Activated gamma-delta T cell (primary cell): ENCODE results near the gene SGMS1.

Experiments
- DNase-seq: peaks from one replicate; lab custom pipeline; 2025; lab: John Stamatoyannopoulos, UW

SGMS1 gene

DNA sequence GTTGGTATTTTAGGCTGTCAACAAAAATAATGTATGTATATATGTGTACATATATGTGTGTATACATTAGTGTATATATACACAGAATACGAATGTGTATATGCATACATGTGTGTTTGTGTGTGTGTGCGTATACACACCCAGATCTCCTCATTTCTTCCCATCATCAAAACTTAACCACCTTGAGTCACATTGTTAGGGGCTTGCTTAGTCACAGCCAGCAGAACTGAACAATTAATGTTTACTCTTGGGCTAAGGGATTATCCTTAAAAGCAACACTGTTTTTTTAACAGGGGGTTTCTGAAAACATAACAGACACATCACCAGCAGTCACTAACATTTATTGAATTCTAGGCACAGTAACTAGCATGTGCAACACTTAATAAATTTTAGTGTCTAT, 289.5 kb downstream of the SGMS1 start:
- DNase-seq: no peak

DNA sequence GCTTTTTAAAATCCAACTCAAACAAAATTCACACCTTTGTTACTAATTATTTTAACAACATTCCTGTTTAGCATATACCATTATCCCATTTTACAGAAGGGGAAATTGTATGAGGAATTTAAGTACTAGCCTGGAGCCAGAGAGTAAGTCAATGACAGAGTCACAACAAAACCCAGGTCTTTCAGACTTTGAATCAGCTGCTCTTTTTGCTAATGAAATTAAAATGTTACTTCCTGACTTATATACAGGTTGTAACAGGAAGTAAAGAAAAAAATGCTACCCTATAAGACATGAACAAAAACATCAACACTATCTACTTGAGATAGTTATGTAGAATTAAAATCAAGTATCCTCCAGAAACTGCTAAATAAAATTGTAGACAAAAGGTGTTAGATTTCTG, 289.9 kb downstream of the SGMS1 start:
- DNase-seq: no peak

DNA sequence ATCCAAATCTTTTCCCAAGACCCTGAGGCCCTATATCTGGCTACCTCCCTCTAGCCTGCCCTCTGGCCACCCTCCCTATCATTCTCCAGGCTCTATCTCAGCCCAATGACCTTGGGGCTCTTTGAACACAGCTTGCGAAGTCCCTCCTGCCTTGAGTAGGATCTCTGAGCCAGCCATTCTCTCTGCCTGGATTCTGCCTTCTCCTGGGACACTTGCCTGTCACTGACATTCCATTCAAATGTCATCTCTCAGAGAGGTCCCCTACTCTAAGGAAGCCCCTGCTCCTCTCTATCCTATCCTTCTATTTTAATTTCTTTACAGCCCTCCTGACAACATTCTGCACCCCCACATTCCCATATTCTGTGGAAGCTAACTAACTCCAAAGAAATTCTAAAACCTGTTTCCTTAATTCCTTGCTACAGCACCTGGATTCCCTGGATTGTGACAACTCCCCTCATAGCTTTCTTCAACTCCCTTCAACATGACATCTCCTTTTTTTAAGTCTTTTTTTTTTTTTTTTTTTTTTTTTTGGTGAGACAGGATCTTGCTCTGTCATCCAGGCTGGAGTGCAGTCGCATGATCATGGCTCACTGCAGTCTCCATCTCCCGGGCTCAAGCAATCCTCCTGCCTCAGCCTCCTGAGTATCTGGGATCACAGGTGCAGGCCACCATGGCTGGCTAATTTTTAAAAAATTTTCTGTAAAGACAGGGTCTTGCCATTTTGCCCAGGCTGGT, 291.5 kb downstream of the SGMS1 start:
- DNase-seq: no peak

DNA sequence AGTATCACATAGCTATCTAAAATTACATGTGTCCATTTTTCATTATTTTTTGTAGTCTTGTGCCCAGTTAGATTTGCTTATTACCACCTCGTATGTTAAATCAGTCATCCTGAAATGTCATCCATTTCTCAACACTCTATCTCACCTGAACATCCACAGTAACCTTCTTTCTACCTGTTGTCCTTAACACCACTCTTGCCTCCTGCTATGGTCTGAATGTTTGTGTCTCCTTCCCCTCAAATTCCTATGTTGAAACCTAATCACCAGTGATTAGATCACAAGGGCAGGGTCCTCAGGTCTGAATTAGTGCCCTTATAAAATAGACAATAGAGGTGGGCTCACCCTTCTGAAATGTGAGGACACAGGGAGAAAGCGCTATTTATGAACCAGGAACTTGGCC, 292.3 kb downstream of the SGMS1 start:
- no peak for DNase-seq

DNA sequence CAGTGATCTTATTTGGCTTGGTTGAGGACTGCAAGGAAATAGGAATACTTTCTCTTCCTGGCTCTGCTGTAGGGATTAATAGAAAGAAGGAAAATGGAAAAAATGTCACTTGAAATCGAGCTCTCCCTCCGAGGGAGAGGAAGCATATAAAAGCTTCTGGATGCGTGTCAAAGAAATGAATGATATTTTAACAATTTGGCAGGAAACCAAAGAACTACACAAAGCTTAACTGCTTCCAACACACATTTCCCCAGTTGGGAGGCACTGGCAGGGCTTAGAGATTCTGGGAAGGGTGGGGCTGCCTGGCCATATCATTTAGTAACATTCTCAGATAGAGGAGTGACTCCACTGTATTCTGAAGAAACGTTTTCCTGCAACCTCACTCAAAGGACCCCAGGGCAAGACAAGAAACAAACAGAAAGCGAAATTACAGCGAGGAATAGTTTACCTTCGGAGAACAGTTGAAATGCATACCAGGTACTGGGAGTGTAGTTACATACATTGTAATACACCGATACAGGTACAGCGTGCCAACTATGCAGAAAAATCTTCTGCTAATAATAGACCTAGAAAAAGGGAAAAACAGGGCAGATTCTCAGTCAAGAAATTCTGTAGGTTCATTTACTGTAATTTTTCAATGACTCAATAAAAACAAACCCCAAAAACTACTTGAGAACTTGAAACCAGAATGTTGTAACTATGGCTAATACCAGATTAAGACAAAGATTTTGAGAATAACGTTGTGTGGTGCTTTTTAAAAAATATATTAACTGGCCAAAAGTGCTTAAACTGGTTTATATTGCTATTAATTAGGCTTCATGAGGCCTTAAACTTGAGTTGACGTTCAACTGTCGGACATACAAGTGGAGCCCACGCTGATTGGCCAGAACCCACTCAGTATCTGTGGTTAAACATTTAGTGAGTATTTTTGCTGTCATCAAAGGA, 296.7 kb downstream of the SGMS1 start:
- DNase-seq: no peak

DNA sequence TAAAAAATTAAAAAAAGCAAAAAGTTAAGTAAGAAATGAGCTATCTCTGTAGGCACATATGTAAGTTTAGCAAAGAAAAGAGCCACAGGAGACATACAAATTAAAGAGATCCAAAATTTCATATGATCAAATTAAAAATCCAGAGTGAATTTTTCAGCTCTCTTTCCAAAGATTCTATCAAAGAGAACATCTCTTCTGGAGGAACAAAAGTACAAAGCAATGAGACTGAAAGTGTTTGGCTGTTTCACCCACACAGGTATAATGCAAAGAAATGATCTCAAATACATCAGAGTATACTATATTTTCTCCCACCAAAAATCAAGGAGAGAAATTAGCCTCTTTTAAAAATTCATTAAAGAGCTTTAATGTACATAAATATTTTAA, 297.6 kb downstream of the SGMS1 start:
- no peak for DNase-seq

DNA sequence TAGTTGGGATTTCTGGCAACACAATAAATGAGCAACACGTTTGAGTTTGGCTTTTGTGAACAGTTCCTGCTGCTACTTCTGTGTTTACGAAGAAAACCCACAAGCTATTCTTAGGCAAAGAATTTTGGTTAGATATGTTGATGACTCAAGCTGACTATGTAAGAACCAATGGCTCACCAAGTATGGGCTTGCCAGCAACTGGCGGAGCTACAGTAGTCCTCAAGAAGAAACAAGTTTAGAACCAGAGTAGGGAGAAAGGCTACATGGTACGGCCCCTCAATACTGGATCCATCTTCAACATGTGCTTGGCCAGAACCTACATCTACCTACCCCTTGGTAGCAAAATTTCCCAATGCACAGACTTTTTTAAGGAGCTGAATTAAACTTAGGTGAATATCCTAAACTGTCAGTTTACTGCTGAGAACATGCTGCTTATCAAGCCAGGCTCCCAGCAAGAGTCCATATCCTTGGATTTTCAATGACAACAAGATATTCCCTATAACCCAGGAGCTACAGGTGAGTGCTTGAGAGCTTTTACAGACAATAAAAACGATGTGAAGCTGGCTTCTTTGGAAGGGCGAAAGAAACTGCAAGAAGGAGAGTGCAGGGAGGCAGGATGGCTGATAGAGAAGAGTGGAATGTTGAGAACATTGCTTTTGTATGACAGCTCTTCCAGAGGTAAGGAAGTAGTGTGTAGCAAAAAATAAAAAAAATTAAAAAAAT, 298.1 kb downstream of the SGMS1 start:
- no peak for DNase-seq

DNA sequence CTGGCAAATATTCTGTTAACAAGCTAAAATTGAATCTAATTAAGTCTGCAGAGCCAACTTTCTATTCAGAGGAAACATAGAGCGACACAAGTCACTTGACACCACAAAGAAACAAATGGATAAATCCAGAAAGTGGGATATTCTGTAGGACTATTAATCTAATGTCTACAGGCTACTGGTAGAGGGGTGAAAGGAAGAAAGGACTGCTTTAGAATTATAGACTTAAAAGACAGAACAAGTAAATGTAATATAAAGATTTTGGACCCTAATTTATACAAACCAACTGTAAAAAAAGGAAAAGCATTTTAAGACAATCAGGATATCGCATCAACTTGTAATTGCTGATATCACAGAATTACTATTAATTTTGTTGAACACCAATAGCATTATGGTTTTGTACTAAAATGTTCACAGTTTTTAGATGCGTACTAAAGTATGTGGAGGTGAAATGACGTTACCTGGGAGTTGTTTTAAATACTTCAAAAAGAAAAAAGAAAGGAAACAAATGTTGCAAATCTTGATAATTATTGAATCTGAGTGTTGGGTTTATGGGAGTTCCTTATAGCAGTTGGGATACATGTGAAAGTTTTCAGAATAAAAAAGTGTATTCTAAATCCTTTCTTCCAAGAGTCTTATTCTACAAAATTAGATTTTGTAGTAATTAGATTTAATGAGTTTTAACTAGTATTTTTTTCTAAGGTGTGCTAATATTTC, 298.9 kb downstream of the SGMS1 start:
- DNase-seq: no peak

DNA sequence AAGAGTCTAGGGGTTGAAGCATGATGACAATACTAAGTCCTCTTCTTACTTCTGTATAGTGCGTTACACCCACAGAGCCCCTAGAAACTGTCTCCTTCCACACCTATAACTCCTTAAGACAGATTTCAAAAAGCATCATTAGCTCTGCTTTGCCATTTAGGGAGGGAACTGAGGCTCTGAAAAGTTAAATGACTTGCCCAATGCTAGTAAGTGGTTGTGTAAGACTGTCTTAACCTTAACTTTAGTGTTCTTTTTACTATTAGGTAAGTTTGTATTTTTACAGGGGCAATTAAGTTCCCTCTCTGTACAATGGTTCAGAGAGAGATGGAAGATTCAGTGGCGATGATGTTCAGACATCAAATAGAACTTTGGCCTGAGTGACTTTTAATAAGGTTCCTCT, 299.7 kb downstream of the SGMS1 start:
- no peak for DNase-seq

DNA sequence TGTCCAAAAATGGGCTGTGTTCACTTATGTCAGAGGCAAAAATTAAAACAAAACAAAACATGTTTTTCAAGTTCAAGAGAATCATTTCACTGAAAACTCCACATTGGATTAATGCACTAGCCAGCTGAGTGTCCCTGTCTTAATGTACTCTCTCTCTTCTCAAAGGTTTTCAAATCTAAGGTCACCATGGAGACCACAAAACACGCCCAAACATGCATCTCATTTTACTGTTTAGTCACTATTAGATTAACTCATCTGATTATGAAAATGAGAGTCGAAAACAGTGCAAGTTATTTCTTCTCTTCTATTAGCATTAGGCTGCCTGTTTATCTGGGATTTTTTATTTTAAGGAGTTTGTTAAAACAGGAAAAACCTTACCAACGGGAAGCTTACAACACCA, 301.7 kb downstream of the SGMS1 start:
- no peak for DNase-seq

DNA sequence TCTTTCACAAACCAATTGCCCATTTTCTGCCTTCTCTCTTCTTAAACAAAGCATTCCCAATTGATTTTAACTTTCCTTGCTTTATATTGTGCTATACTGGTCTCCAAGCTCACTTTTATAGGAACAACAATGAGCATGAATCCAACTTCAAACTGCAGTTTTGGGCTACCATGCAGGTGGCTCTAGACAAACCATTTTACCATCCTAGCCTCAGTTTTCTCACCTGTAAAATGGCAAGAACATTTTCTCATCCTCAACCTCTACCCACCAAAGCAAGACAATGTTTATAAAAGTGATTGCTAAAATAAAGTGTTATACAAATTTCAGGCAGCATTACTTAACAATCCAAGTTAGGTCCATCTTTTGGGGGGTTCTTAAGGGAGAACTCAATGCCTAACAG, 305.6 kb downstream of the SGMS1 start:
- DNase-seq: no peak

DNA sequence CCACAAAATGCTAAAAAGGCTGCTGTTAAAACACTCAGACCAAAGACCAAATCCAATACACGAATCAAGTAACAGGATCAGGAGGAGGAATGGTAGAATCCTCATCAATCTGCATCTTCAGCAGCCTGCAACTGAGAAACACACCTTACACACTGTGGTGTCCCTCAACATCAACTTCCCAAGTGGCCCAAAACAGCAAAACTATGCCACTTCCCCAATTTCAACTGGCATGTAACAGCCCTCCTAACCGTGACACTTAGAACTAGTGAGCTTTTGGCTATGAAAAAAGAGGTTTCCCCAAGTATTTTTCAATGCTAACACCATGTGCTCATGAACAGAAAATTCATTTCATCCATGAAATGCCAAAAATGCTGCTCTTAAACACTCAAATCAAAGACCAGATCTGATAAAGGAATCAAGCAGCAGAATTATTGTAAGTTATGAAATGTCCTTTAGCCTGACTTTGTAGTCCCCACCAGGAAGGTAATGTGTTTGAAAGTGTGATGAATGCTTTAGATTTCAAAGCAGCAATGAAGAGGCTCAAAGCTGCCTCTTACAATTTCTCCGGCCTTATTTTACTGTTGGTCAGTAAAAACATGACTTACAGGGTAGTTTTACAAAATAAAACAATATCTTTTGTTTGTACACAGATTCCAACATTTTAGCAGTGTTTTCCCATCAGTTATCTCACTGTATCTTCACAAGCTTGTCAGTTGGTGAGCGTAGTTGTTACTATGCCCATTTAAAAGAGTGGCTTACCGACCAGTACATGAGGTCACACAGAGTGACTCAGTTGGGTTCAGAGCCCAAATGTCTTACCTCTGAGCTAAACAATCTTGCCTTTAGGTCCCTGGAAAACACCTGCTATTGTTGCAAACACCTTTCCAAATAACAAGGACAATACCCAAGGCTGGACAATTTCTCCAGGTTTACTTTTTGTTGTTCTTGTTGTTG, 306.8 kb downstream of the SGMS1 start:
- no peak for DNase-seq

DNA sequence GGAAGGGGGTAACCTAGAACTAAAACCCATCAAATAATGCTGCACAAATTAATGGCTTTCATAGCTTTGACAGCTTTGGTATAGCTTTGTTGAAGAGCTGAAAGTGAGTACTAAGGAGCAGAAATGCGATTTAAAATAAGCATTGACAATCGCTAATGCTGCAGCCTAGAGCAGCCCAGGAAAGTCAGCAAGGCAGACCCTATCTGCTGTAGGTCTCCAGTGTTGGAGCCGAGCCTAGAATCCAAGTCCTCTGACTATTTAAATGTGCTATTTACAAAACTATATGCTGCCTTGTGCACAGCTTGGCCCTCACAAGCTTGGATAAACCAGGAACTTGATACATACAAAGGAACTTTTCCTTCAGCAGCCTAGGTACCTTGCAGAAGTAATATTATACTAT, 307.6 kb downstream of the SGMS1 start:
- no peak for DNase-seq

DNA sequence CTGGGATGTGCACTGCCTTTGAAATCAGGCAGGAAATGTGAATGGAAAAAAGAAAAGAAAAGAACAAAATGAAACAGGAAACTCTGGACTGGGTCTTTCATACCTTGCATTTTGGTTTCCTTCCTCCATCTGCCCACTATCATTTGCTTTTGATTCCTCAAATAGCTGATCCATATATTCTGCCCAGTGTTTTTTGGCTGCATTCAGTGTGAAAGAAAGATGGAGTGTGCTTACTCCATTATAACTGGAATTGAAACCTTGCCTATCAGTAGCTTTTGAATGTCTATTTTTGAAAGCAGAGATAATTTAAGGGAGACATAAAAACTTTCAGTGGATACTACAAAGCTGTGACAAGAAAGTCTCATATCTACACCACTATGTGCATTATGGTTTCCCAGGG, 308.3 kb downstream of the SGMS1 start:
- DNase-seq: no peak

DNA sequence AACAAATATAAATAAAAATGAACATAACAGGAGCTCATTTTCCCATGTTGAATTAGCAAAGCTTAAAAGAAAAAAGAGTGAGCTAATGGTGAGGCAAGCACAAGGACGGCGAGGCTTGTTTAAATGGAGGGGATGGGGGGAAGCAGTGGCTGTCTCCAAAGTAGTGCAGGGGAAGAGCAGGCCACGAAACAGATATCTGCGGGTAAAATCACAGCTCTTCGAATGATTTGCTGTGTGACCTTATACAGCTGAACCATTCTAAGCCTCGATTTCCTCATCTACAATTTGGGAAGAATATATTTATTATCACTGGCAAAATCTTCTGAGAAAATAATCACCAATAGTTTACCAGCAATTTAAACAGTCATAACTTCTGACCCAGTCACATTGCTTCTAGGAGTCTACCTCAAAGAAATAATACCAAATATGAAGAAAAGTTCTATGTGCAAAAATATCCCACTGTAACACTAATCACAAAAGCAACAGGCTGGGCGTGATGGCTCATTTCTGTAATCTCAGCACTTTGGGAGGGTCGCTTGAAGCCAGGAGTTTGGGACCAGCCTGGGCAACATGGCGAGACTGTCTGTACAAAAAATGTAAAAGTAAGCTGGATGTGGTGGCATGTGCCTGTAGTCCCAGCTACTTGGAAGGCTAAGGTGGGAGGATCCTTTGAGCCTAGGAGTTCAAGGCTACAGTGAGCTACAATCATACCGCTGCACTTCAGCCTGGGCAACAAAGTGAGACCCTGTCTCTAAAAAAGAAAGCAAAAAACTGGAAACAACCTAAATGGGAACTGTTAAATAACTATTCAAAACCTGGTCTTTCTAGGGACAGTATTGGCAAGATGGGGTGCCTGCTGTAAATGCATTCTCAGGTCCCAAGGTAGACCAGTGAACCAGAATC, 309.3 kb downstream of the SGMS1 start:
- DNase-seq: no peak

DNA sequence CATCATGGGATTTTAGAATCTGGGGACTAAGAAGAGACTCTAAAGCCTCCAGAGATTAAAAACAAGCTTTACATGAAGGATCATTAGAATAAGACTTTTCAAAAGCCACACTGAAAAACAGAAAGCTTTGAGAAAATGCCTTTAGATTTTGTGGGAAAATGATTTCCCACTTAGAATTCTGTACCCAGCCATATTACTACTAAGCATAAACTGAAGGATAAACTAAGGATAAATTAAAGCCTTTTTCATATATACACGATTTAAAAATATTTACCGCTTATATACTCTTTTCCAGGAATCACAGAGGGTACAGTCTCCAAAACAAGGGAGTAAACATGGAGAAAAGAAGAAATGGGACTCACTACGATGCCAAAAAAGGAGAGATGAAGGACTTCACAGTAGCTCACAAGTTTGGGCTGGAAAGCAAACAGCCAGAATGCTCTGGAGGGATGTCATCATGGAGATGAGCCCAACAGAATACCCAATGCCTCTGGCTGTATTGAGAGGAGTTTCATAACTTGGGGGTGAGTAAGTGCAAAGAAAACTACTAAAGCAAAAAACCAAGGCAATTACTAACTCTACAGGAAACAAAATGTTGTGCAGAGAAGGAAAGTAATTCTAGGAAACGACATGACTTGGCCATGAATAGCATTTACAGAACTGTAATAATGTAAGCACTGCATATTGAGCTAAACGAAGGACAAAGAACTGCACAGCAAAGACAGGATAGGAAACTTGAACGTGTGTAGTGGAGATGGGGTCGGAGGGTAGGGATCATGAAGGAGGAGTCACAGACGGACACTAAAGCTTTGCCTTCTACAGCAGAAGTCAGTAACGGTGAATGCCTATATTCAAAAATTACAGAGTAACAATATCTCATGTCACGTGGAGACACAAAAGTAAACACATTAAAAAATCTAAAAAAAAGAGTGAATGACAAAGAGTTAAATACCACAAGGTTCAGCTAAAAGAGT, 311.0 kb downstream of the SGMS1 start:
- no peak for DNase-seq

DNA sequence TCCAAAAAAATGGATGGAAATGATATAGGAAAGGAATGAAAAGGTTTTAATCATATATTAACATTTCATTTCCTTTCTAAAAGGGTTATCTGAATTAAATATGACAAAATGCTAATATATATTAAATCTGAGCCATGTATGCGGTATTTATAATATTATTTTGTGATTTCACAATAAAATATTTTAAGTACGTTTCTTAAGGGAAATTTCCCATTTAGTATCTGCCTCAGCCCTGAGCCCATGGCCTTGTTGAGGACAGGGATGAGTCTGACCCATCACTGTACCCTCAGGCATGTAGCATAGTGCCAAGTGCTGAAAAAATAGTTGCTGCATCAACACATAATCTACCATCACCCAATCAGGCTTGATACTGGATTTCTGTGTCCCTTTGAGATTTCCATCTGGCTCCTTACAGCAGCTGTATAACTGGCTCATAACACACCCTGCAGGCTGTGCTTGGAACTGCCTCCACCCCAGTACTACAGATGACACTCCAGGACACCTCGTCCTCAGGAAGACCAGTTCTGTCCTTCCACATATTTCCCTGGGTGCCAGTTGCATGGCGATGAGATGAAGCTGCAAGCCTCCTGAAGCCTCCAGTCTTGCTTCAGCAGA, 313.1 kb downstream of the SGMS1 start:
- DNase-seq: no peak

DNA sequence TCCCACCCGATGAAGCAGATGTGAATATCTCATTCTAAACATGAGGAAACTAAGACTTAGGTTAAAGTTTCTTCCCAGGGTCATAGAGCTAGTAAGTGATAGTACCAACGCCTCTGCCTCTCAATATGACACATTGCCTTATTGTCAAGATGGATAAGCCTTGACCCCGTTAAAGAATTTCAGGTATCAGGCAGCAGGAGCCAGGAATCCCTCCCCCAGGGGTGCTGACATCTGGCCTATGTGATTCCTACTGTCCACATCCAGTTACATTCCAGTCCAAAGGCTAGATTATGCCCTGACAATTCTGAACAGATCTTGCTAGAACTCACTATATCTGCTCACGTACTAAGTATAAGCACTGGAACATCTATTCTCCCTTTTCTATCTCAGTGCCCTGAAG, 314.4 kb downstream of the SGMS1 start:
- DNase-seq: no peak
